AG10803 (cell line): ENCODE measurements around the gene SLC7A10.
A peak's percentile ranks its signal among the peaks of the same experiment; 100 is the strongest.

ENCODE experiments used
- DNase-seq: peaks from one replicate; pipeline ENCODE4 v3.0.0; 2010; ENCODE audit warnings: low read depth
- H3K4me3 ChIP-seq: 2 replicates; pipeline ENCODE4 v1.5.1; 2011; ENCODE audit warnings: mild to moderate bottlenecking, low read length, control low read depth
- TF ChIP-seq, protein P1 (sequence below): conservative IDR thresholded peaks from 2 replicates; pipeline ENCODE4 v1.5.1; 2011; ENCODE audit warnings: mild to moderate bottlenecking, low read length, control low read depth, inconsistent platforms

The SLC7A10 gene

GRCh38 chr19:33187183-33187540 is 38.5 kb downstream of the SLC7A10 start:
- no peak overlapping the region for H3K4me3 ChIP-seq
- TF ChIP-seq, protein P1, sequence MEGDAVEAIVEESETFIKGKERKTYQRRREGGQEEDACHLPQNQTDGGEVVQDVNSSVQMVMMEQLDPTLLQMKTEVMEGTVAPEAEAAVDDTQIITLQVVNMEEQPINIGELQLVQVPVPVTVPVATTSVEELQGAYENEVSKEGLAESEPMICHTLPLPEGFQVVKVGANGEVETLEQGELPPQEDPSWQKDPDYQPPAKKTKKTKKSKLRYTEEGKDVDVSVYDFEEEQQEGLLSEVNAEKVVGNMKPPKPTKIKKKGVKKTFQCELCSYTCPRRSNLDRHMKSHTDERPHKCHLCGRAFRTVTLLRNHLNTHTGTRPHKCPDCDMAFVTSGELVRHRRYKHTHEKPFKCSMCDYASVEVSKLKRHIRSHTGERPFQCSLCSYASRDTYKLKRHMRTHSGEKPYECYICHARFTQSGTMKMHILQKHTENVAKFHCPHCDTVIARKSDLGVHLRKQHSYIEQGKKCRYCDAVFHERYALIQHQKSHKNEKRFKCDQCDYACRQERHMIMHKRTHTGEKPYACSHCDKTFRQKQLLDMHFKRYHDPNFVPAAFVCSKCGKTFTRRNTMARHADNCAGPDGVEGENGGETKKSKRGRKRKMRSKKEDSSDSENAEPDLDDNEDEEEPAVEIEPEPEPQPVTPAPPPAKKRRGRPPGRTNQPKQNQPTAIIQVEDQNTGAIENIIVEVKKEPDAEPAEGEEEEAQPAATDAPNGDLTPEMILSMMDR, result no peak
- DNase-seq, result no peak

- TF ChIP-seq, protein P1, result no peak
- H3K4me3 ChIP-seq, result no peak overlapping the region
- DNase-seq, result no peak
Measured at GRCh38 chr19:33186431-33187182, 39.0 kb downstream of the SLC7A10 start.

DNA sequence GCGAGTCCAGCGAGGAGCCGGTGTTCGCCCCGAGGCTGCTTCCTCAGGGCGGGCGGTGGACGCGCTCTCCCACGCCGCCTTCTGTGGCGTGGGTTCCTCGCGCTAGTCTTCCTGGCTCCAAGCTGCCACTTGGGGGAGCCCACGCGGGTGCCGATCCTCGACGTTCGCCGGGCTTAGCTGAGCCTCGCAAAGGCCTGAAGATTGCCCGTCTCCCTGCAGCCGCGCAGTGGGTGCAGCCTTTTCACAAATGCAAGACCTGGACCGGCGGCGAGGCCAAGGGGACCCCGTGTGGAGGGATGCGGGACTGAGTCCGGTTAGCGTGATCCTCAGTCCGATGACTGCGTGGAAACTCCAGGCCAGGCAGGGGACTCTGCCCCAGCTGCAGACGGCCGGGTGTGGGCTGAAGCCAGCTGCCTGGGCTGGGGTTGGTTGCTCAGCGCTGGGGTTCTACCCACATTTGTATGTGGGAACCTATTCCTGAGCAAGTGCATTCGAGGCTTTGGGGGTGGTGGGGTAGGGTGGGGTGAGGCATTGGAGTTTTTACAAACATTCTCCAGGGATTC is 48.2 kb downstream of the SLC7A10 start:
- TF ChIP-seq, protein P1, result peak; percentile 38
- no peak for DNase-seq
- H3K4me3 ChIP-seq, result peak overlapping the region; percentile 57

DNA sequence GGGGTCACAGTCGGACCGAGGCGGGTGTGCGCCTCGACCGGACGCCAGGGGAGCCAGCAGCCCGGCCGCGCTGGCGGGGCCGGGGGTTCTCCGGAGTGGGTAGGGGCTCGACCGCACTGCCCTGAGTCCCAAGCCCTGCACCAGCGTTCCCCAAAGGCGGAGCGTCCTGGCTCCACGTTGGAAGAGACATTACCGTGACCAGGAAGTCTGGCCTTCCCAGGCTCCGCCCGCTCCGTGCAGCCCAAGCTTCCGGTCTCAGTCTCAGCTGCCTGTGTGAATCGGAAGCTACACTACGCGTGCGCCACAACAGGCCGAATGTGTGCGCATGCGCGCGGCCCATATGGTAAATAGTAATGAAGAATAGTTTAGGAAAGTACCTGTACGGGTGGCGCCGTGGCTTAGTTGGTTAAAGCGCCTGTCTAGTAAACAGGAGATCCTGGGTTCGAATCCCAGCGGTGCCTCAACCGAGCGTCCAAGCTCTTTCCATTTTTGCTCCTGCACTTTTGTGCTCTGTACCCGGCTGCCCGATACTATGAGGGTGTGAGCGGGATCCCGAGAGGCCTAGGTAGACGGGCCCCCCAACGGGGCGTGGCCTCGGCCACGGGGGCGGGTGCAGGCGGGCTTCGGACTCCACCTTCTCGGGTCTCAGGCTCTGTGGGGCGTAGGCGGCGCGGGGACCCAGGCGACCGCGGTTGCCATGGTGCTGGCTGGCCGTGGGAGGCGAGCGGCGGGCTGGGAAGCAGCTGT is 48.8 kb downstream of the SLC7A10 start:
- TF ChIP-seq, protein P1, result peak; percentile 4; the same call in 1 of the 2 replicates
- DNase-seq, result peak; percentile 99
- H3K4me3 ChIP-seq, result peak overlapping the region; percentile 81

GRCh38 chr19:33175886-33176669 is 49.6 kb downstream of the SLC7A10 start:
- DNase-seq, result peak; percentile 37
- TF ChIP-seq, protein P1, result peak; percentile 24
- H3K4me3 ChIP-seq, result peak overlapping the region; percentile 81

- no peak for DNase-seq
- TF ChIP-seq, protein P1, result no peak
- H3K4me3 ChIP-seq, result peak overlapping the region; percentile 81
Measured at GRCh38 chr19:33175156-33175782, 50.4 kb downstream of the SLC7A10 start.
